Measurements from ENCODE around the gene ASPHD2.

Gene ASPHD2

GRCh38 chr22:26394777-26395176 lies 34.3 kb upstream of the ASPHD2 start:
- H3K27me3 ChIP-seq (ENCODE audit: control insufficient read depth, insufficient read depth, low read length), result no peaks in the 10 kb centered on the region
- no peak overlapping the region for H3K4me2 ChIP-seq (ENCODE audit: low read length)
- H3K9ac ChIP-seq, result no peak overlapping the region
- H3K4me1 ChIP-seq, result no peaks in the 10 kb centered on the region
- H3K36me3 ChIP-seq (ENCODE audit: control insufficient read depth, insufficient read depth, low read length), result no peaks in the 10 kb centered on the region
- H3K27ac ChIP-seq, result no peak overlapping the region
- TF ChIP-seq, protein P1, sequence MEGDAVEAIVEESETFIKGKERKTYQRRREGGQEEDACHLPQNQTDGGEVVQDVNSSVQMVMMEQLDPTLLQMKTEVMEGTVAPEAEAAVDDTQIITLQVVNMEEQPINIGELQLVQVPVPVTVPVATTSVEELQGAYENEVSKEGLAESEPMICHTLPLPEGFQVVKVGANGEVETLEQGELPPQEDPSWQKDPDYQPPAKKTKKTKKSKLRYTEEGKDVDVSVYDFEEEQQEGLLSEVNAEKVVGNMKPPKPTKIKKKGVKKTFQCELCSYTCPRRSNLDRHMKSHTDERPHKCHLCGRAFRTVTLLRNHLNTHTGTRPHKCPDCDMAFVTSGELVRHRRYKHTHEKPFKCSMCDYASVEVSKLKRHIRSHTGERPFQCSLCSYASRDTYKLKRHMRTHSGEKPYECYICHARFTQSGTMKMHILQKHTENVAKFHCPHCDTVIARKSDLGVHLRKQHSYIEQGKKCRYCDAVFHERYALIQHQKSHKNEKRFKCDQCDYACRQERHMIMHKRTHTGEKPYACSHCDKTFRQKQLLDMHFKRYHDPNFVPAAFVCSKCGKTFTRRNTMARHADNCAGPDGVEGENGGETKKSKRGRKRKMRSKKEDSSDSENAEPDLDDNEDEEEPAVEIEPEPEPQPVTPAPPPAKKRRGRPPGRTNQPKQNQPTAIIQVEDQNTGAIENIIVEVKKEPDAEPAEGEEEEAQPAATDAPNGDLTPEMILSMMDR (IDR thresholded peaks at IDR 0.05), result no peak
- H3K9me3 ChIP-seq (ENCODE audit: control insufficient read depth, low read length), result no peaks in the 10 kb centered on the region
- no peak overlapping the region for H3K4me3 ChIP-seq (ENCODE audit: low read depth, low read length)
- H3K79me2 ChIP-seq, result no peaks in the 10 kb centered on the region
- no peak overlapping the region for H2AFZ ChIP-seq

DNA sequence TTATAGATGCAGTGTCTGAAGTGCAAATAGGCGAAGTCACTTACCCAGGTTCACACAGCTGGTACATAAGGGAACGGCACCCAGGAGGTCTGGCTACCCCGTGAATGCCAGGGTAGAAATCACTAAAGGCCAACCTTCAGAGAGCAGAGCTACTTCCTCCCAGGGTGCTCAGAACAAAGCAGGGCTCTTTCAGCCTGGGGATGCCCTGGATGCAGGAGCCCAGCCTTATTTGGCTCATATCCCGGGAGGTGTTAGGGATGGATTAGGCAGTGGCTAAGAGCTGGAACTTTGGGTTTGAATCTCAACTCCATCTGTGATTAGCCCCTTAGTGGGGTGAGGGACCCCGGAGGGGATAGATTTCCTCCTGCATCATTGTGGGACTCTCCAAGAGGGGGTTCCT lies 33.1 kb upstream of the ASPHD2 start:
- Histone ChIP-seq H2AFZ (no peak overlapping the region), H3K79me2 (no peaks in the 10 kb centered on the region)

GRCh38 chr22:26398741-26399153 lies 30.3 kb upstream of the ASPHD2 start:
- TF ChIP-seq, protein P1 (IDR thresholded peaks at IDR 0.05), result peak; percentile 44
- Histone ChIP-seq H3K9ac (no peak overlapping the region), H3K4me1 (no peaks in the 10 kb centered on the region), H2AFZ (no peak overlapping the region), H3K27me3 (ENCODE audit: control insufficient read depth, insufficient read depth, low read length) (no peaks in the 10 kb centered on the region), H3K9me3 (ENCODE audit: control insufficient read depth, low read length) (no peaks in the 10 kb centered on the region), H3K4me3 (ENCODE audit: low read depth, low read length) (no peak overlapping the region), H3K27ac (no peak overlapping the region), H3K36me3 (ENCODE audit: control insufficient read depth, insufficient read depth, low read length) (no peaks in the 10 kb centered on the region), H3K4me2 (ENCODE audit: low read length) (no peak overlapping the region), H3K79me2 (no peaks in the 10 kb centered on the region)

More for the DNA sequence above, 33.1 kb upstream of the ASPHD2 start:
- TF ChIP-seq, protein P1 (IDR thresholded peaks at IDR 0.05), result no peak
- Histone ChIP-seq H3K4me2 (ENCODE audit: low read length) (no peak overlapping the region), H3K27me3 (ENCODE audit: control insufficient read depth, insufficient read depth, low read length) (no peaks in the 10 kb centered on the region), H3K4me1 (no peaks in the 10 kb centered on the region), H3K9ac (no peak overlapping the region), H3K27ac (no peak overlapping the region), H3K9me3 (ENCODE audit: control insufficient read depth, low read length) (no peaks in the 10 kb centered on the region), H3K36me3 (ENCODE audit: control insufficient read depth, insufficient read depth, low read length) (no peaks in the 10 kb centered on the region), H3K4me3 (ENCODE audit: low read depth, low read length) (no peak overlapping the region)

GRCh38 chr22:26399289-26399688 lies 29.8 kb upstream of the ASPHD2 start:
- Histone ChIP-seq H3K9ac (no peak overlapping the region), H3K4me2 (ENCODE audit: low read length) (no peak overlapping the region), H3K79me2 (no peaks in the 10 kb centered on the region), H3K4me3 (ENCODE audit: low read depth, low read length) (no peak overlapping the region), H2AFZ (no peak overlapping the region), H3K27me3 (ENCODE audit: control insufficient read depth, insufficient read depth, low read length) (no peaks in the 10 kb centered on the region), H3K27ac (no peak overlapping the region), H3K9me3 (ENCODE audit: control insufficient read depth, low read length) (no peaks in the 10 kb centered on the region), H3K36me3 (ENCODE audit: control insufficient read depth, insufficient read depth, low read length) (no peaks in the 10 kb centered on the region), H3K4me1 (no peaks in the 10 kb centered on the region)
- TF ChIP-seq, protein P1 (IDR thresholded peaks at IDR 0.05), result no peak

DNA sequence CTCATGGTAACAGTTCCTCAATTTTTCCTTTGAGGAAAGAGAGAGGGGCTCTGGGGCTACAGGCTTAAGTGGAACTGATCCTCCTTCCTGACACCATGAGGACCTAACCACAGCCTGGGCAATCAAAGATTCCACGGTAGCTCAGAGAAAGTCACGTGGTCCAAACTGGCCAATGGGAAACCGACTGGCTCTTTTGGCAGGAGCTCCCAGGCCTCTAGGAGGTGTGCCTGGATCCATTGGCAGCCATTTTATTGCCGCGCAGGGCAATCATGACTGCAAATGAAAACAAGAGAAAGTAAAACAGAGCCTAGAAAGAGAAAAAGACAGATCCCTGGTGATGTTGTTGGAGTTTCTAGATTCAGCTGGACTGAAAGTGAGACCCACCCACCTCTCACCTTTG lies 27.3 kb upstream of the ASPHD2 start:
- Histone ChIP-seq H3K9me3 (ENCODE audit: control insufficient read depth, low read length) (no peaks in the 10 kb centered on the region), H3K9ac (no peak overlapping the region), H3K4me1 (no peaks in the 10 kb centered on the region), H2AFZ (no peak overlapping the region), H3K79me2 (no peaks in the 10 kb centered on the region), H3K4me2 (ENCODE audit: low read length) (no peak overlapping the region), H3K27ac (no peak overlapping the region), H3K27me3 (ENCODE audit: control insufficient read depth, insufficient read depth, low read length) (no peaks in the 10 kb centered on the region), H3K36me3 (ENCODE audit: control insufficient read depth, insufficient read depth, low read length) (no peaks in the 10 kb centered on the region), H3K4me3 (ENCODE audit: low read depth, low read length) (no peak overlapping the region)
- TF ChIP-seq, protein P1 (IDR thresholded peaks at IDR 0.05), result no peak
